Measurements from ENCODE around the gene PURB.
A peak's percentile ranks its signal among the peaks of the same experiment; 100 is the strongest.
"Not testable (repeated sequence)": the region's sequence is repeated elsewhere in the genome, so short reads cannot be mapped to it uniquely, and the experiment has no call there.

PURB gene

DNA sequence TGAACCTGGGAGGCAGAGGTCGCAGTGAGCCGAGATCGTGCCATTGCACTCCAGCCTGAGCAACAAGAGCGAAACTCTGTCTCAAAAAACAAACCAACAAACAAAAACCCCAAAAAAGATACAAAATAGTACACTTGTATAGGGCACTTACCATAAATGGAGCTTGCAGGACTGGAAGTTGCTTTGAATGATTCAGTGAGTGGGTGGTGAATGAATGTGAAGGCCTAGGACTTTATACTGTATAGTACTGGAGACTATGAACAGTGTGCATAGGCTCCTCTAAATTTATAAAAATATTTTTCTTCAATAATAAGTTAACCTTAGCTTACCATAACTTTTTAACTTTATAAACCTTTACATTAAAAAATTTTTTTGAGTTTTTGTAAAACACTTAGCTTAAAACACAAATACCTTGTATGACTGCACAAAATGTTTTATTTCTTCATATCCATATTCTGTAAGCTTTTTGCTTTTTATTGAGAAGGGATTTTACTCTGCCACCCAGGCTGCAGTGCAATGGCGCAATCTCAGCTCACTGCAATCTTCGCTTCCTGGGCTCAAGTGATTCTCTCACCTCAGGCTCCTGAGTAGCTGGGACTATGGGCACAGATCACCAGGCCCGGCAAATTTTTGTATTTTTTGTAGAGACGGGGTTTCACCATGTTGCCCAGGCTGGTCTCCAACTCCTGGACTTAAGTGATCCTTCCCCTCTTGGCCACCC is 30.5 kb downstream of the PURB start:
- no peak for DNase-seq (ENCODE audit: low read depth in 1 of 2, low spot score in 1 of 2)

DNA sequence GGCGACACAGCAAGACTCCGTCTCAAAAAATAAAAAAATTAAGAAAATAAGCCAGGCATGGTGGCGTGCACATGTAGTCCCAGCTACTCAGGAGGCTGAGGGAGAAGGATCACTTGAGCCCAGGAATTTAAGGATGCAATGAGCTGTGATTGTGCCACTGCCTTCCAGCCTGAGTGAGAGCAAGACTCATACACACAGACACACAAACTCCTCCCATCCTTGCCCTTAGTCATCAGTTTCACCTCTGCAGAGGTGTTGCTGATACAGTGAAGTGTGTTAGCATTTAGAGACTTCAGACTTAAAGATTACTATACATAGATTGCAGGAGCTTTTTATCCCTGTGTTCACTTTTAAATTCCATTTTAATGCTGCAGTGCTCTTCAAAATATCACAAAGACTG is 31.9 kb downstream of the PURB start:
- DNase-seq (ENCODE audit: low read depth in 1 of 2, low spot score in 1 of 2): no peak

DNA sequence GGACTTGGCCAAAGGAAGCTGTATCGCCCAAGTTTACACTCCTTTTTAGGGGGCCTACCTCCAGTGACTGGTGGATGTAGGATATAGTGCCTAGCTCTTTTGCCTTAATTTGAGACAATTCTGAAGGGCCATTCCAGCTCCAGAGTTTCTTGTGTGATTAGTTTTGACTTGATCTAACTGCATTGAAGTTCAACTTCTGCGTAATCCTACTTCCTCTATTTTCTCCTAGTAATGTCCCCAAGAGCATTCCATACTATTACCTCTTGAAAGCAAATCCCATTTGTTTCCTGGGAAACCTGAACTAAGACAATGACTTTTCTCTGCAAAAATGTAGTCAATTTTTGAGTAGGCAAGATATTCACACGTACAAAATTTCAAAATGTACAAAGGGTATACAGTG is 32.7 kb downstream of the PURB start:
- DNase-seq (ENCODE audit: low read depth in 1 of 2, low spot score in 1 of 2): no peak

DNA sequence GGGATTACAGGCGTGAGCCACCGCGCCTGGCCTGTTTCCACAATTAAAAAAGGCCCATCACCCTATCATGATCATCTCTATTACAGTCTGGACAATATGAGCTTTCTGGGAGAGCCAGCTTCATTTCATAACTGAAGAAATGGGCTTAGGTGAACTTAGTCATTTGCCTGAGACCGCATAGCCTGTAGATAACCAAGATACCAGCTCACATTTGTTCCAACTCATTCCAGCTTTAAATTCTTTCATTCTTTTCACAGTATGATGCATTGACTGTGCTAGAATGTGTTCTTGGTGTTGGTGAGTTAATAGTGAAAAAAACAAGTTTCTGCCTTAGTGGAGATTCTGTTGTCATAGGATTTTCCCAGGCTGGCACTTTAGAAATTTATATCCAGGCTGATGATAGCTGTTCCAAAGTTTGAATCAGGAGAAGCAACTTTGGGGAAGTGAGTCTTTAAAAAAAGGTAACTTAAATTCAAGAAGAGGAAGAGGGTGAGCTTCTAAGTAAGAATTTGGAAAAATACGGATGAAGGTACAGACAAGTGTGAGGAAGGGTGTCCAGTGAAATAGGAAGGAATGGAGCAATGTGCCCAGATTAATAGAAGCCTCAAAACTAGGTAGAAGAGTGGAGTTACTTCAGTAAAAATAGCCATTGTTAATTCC is 35.3 kb downstream of the PURB start:
- DNase-seq (ENCODE audit: low read depth in 1 of 2, low spot score in 1 of 2): no peak

DNA sequence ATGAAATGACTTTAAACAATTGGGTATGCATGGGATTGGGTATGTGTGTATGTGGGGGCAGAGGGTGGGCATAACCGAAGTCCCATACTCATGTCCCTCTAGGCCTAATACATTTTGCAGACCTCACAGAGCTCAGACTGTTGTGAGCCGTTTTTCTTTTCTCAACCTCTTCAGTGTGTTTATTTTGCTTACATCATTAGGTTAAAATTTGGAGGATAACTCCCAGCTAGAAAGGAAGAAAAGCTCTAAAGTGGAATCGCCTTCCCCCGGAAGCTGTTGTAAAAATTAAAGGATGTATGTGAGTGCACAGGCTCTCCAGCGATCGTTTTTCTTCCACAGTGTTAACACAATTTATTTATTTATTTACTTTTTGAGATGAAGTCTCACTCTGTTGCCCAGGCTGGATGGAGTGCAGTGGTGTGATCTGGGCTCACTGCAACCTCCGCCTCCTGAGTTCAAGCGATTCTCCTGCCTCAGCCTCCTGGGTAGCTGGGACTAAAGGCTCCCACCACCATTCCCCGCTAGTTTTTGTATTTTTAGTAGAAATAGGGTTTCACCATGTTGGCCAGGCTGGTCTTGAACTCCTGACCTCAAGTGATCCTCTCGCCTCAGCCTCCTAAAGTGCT is 36.0 kb downstream of the PURB start:
- no peak for DNase-seq (ENCODE audit: low read depth in 1 of 2, low spot score in 1 of 2)

DNA sequence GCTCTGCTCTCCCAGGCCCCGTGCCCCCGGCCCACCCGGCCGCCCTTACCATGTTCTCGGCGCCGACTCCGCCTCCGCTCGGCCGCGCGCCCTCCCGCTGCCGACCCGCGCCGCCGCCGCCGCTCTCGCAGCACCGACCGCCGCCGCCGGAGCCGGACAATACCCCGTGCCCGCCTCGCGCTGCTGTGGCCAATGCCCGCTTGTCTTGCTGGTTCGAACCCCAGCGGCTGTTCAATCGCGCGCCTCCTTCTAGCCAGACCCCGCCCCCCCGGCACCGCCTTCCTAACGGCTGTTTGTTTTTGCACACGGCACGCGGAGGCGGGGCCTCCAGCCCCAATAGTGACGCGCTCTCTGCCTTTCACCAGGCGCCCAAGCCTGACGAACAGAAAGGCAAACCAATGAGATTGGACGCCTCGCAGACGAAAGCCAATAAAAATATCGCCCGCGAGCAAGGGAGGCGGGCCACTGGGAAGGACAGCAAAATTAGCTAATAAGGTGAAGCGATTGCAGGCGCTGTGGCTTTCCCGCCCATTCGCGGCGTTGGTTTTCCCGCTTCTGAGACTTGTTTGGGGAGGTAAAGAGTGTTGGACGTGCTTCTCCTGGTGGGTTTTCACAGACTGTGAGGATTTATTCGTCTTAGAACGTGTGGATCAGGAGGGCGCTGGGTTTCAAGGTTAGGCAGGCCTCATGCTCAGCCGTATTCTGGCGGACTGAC is 37.3 kb downstream of the PURB start, which contains the start of gene H2AZ2:
H2AZ2 (minus strand) TSS at position 168 of the 715 bp plus-strand sequence; CDS start at position 52, 116 bp downstream.
- DNase-seq (ENCODE audit: low read depth in 1 of 2, low spot score in 1 of 2): peak; percentile 100

DNA sequence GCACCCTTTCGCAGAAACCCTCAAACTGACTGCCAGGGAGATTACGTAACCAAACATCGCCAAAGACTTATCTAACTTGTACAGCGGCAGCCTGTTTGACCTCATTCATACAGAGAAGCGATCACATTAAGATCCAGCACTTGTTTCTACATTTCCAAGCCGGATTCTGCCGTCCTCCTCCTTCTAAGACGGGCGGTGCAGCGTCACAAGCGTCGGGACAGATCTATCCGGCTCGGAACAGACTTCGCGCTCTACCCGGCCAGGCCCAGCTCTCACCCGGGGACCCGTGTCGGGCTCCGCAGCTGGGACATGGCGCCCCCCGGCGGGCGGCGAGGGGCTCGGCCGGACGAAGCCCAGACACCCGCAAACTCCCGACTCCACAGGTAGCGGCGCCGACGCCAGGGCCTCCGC is 37.8 kb downstream of the PURB start:
- DNase-seq (ENCODE audit: low read depth in 1 of 2, low spot score in 1 of 2): peak; percentile 74 to 82

DNA sequence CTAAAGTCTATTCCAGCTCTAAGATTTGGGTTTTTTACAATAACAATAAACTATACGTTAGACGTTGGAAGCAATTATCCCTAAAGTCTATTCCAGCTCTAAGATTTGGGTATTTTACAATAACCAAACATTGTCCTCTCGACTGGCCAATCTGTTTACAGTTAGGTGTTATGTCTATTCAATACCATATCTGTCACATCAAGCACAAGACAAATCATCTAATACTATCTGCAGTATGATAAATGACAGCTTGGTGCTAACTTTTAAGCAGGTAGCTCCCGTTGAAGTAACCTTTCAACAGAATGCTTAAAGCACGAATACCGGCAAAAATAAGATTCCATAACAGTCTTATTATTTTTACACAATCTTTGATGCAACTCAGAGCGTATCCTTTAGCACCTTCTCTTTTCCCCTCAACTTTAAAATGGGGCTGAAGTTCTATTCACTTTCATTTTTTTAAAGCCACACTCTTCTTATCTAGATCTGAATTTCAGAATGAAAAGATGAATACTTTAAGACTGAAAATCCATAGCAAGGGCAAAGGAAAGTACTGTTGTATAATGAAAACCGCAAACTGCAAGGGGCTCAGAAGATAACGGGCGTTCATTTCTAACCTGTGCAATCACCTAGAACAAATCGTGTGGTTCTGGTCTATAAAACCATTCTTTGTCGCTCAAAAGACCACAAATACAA is 38.4 kb downstream of the PURB start:
- no peak for DNase-seq (ENCODE audit: low read depth in 1 of 2, low spot score in 1 of 2)

DNA sequence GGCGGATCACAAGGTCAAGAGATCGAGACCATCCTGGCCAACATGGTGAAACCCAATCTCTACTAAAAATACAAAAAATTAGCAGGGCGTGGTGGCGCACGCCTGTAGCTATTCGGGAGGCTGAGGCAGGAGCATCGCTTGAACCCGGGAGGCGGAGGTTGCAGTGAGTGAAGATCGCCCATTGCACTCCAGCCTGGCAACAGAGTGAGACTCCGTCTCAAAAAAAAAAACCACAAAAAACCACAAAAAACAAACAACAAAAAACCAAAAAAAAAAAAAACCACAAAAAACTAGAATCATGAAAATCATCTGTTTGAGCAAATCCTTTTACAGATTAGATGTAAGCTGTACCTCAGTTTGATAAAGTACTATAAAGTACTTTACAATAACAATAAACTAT is 38.9 kb downstream of the PURB start:
- DNase-seq (ENCODE audit: low read depth in 1 of 2, low spot score in 1 of 2): not testable (repeated sequence)

DNA sequence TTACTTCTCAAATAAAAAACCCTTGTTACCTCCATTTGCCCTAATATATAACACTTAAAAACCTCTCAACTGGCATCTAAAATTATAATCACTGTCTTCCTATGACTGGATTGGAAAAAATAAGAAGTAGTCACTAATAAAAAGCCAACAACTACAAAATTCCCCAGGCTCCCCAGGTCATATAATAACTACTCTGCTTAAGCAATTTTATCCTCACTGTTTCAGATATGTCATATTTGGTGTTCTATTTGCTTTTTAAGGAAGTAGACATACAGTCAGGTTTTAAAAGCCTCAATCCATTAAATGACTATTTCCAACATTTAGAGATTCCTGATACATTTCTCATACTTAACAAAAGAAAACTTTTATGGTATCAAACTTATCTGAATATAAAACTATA is 39.9 kb downstream of the PURB start:
- DNase-seq (ENCODE audit: low read depth in 1 of 2, low spot score in 1 of 2): no peak

DNA sequence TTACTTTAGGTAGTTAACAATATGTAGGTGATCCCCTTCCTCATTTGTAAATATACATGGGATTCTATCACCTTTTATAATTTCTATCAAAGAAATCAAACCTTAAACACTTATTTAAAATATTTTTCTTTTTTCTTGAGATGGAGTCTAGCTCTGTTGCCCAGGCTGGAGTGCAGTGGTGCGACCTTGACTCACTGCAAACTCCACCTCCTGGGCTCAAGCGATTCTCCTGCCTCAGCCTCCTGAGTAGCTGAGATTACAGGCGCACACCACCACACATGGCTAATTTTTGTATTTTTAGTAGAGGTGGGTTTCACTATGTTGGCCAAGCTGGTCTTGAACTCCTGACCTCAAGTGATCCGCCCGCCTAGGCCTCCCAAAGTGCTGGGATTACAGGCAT is 41.9 kb downstream of the PURB start:
- DNase-seq (ENCODE audit: low read depth in 1 of 2, low spot score in 1 of 2): not testable (repeated sequence)

DNA sequence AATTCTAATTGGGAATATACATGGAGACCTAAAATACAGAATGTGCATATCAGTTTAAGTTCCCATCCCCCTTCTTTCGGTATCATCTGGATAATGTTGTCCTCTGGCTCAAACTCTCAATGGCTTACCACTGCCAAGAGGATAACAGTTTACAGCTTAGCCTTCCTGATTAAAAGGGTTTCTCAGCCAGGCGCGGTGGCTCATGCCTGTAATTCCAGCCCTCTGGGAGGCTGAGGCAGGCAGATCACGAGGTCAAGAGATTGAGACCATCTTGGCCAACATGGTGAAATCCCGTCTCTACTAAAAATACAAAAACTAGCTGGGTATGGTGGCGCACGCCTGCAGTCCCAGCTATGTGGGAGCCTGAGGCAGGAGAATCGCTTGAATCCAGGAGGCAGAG is 42.7 kb downstream of the PURB start:
- DNase-seq (ENCODE audit: low read depth in 1 of 2, low spot score in 1 of 2): not testable (repeated sequence)

DNA sequence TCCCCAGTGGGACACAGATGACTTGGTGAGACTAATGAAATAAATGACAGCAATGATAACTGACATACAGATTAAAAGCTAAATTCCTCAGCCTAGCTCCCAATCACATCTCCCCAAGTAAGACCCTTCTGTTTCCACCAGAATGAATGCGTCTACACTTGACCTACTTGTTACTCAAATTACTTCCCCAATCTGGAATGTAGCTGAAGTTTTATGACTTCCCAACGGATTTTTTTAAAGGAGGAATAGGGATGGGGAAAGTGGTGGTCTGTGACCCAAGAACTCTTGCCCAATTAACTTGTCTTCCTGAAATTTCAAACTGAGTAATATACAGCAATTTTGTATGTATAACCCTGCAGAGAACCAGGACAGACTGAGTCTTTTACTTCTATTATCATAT is 46.6 kb downstream of the PURB start:
- no peak for DNase-seq (ENCODE audit: low read depth in 1 of 2, low spot score in 1 of 2)

DNA sequence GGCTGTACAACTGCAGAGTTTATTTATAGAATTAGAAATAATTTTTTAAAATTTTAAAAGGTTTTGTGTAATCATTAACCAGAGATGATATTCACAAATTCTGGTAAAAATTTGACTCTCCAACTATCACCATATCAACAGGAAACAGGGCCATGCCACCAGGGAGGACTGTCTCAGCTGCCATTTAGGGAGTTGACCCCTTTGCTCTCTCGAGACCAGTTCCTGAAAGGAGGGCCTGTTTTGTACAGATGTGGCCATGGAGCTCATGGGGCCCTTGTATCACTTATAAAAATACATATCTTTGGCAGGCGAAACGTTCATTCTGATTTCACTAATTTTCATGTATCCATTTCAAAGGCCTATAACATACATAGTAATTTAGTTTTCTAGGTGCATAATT is 57.8 kb downstream of the PURB start:
- no peak for DNase-seq (ENCODE audit: low read depth in 1 of 2, low spot score in 1 of 2)
